Endothelial cell of umbilical vein (primary cell): Measurements from ENCODE around the gene CCDC85C. TPM values are rescaled to one million over a fixed set of nuclear protein-coding genes. Genes with fewer than 3 reads are reported as not detected.

Experiments
- BruUV-seq: library from RNA; stranded (reverse); fragments of 400-500 nt; replicated peaks from 2 replicates; lab custom pipeline; 2021; lab: Mats Ljungman, UMichigan
- CTCF ChIA-PET: fragments of 300-600, 350-600 bp; sonication (Branson Sonifier 250); formaldehyde crosslinking; loops from one replicate; lab custom pipeline; 2021; ENCODE audit warnings: antibody characterized with exemption, inconsistent platforms; lab: Charles Lee
- POLR2A ChIA-PET: fragments of 300-600, 350-600 bp; sonication (Branson Sonifier 250); formaldehyde crosslinking; loops from one replicate; lab custom pipeline; 2021; ENCODE audit warnings: antibody characterized with exemption, inconsistent platforms; lab: Charles Lee
- DNase-seq: peaks from one replicate; pipeline ENCODE4 v3.0.0-alpha.2; 2011; ENCODE audit warnings: low read depth, low spot score
- FAIRE-seq: peaks from 2 replicates; lab custom pipeline; 2011; peaks lifted over from hg19 to GRCh38; lab: Jason Lieb, UNC
- H2AFZ ChIP-seq: 2 replicates; pipeline ENCODE4 v1.6.0; 2012; ENCODE audit warnings: low read depth, low read length, control low read depth, inconsistent platforms
- H3K27ac ChIP-seq: 2 replicates; pipeline ENCODE4 v1.5.1; 2011; ENCODE audit warnings: low read depth, mild to moderate bottlenecking, control low read depth, low read length, moderate library complexity; ENCODE audit not compliant: insufficient read depth
- H3K27me3 ChIP-seq, 2 experiments: 2 replicates each; pipeline versions ENCODE4 v1.6.0 to v1.6.1; 2011; ENCODE audit warnings: low read length in 2 of 2, mixed read lengths in 1 of 2; ENCODE audit not compliant: control insufficient read depth in 2 of 2, insufficient read depth in 2 of 2
- H3K36me3 ChIP-seq, 2 experiments: 2 replicates in 1 of 2; 3 replicates in 1 of 2; pipeline ENCODE4 v1.5.1; 2011; ENCODE audit warnings: low read length in 2 of 2, mild to moderate bottlenecking in 1 of 2, moderate library complexity in 1 of 2; ENCODE audit not compliant: control insufficient read depth in 2 of 2, insufficient read depth in 2 of 2; ENCODE audit errors: extremely low read depth in 1 of 2
- H3K4me1 ChIP-seq: 3 replicates; pipeline ENCODE4 v1.5.1; 2011; ENCODE audit warnings: mild to moderate bottlenecking, low read length; ENCODE audit not compliant: control insufficient read depth, insufficient read depth; ENCODE audit errors: extremely low read depth
- H3K4me2 ChIP-seq: 2 replicates; pipeline ENCODE4 v1.6.1; 2011; ENCODE audit warnings: low read length, control low read depth, mixed read lengths; ENCODE audit not compliant: insufficient read depth
- H3K4me3 ChIP-seq, 3 experiments: fragments of 200-600 bp in 1 of 3; sonication (generic), shearing (Covaris generic) in 1 of 3; replicated peaks in 1 of 3; 2 replicates each; pipeline ENCODE4 v1.5.1; 2011 to 2016; ENCODE audit warnings: control low read depth in 3 of 3, low read length in 3 of 3, mild to moderate bottlenecking in 2 of 3, inconsistent platforms in 1 of 3, low read depth in 1 of 3, moderate library complexity in 1 of 3; ENCODE audit not compliant: insufficient read depth in 1 of 3
- H3K79me2 ChIP-seq: 2 replicates; pipeline ENCODE4 v1.6.0; 2012; ENCODE audit warnings: low read length, inconsistent platforms; ENCODE audit not compliant: control insufficient read depth, insufficient read depth
- H3K9ac ChIP-seq: replicated peaks from 2 replicates; pipeline ENCODE3; 2011; ENCODE audit warnings: low read length, control low read depth; ENCODE audit not compliant: insufficient read depth; ENCODE audit errors: extremely low read depth
- H3K9me1 ChIP-seq: replicated peaks from 3 replicates; pipeline ENCODE4 v1.6.0; 2011; ENCODE audit warnings: mild to moderate bottlenecking, low read length; ENCODE audit not compliant: control insufficient read depth, insufficient read depth; ENCODE audit errors: extremely low read depth
- H3K9me3 ChIP-seq: replicated peaks from 2 replicates; pipeline ENCODE4 v1.5.1; 2012; ENCODE audit warnings: low read length, inconsistent platforms; ENCODE audit not compliant: control insufficient read depth, insufficient read depth
- H4K20me1 ChIP-seq: replicated peaks from 2 replicates; pipeline ENCODE3; 2011; ENCODE audit warnings: mild to moderate bottlenecking, low read length; ENCODE audit not compliant: control insufficient read depth, insufficient read depth; ENCODE audit errors: extremely low read depth
- EZH2 ChIP-seq: IDR thresholded peaks from 2 replicates; pipeline ENCODE4 v1.6.1; 2012; ENCODE audit warnings: borderline replicate concordance, low read depth, mild to moderate bottlenecking, moderate library complexity, low read length, inconsistent platforms; ENCODE audit not compliant: severe bottlenecking
- FOS ChIP-seq: IDR thresholded peaks from 2 replicates; pipeline ENCODE4 v1.6.1; 2011; ENCODE audit warnings: mild to moderate bottlenecking, low read length, moderate library complexity, borderline replicate concordance; ENCODE audit not compliant: insufficient read depth
- GATA2 ChIP-seq: IDR thresholded peaks from 2 replicates; pipeline ENCODE4 v1.7.0; 2011; ENCODE audit warnings: low read depth, mild to moderate bottlenecking, moderate library complexity, mixed read lengths, low read length; ENCODE audit not compliant: insufficient read length, insufficient read depth
- JUN ChIP-seq: IDR thresholded peaks from 2 replicates; pipeline ENCODE4 v1.6.1; 2011; ENCODE audit warnings: borderline replicate concordance, low read depth; ENCODE audit not compliant: insufficient read length, insufficient read depth
- MYC ChIP-seq: IDR thresholded peaks from one replicate; pipeline ENCODE4 v1.6.1; 2011; ENCODE audit warnings: mild to moderate bottlenecking, low read depth, low read length
- POLR2A ChIP-seq: IDR thresholded peaks from 2 replicates; pipeline ENCODE4 v1.6.1; 2012; ENCODE audit warnings: low read depth, mild to moderate bottlenecking, control low read depth, low read length
- POLR2AphosphoS5 ChIP-seq: IDR thresholded peaks from 2 replicates; pipeline ENCODE4 v1.6.1; 2012; ENCODE audit warnings: low read depth, mild to moderate bottlenecking, control low read depth, low read length, moderate library complexity; ENCODE audit not compliant: insufficient read depth
- dilution Hi-C: fragments of 300-500 bp; cut with MboI; formaldehyde crosslinking; loops from one replicate; pipeline ENCODE4 v1.15.0; 2019; ENCODE audit warnings: low sequenced_read_pairs; ENCODE audit not compliant: extremely low pct_ligation_motif_present
- intact Hi-C: fragments of 100-400 bp; cut with micrococcal nuclease; formaldehyde crosslinking; loops from one replicate; pipeline ENCODE4 v1.10.0; 2022
- polyA plus RNA-seq, 4 experiments: library from polyadenylated mRNA; depleted of rRNA in 3 of 4; stranded (reverse) in 3 of 4; unstranded in 1 of 4; fragments of >200 nt; gene quantifications; 2 replicates each; pipeline versions ENCODE4 v1.2.1 to v1.2.3, GENCODE V29; 2011 to 2012; ENCODE audit warnings: missing spikeins in 1 of 4
- total RNA-seq: library from RNA; stranded (reverse); gene quantifications from 2 replicates; pipeline ENCODE4 v1.2.3, GENCODE V29; 2021
- TF ChIP-seq, protein P1 (sequence below), 2 donors: IDR thresholded peaks; 1 replicate in 1 of 2; 2 replicates in 1 of 2; pipeline ENCODE4 v1.5.1; 2011; ENCODE audit warnings: low read length in 2 of 2, mild to moderate bottlenecking in 2 of 2, moderate library complexity in 2 of 2, control low read depth in 1 of 2, inconsistent platforms in 1 of 2, low read depth in 1 of 2; ENCODE audit not compliant: insufficient read depth in 1 of 2; ENCODE audit errors: extremely low read depth in 1 of 2
- TF ChIP-seq, protein P2 (sequence below): IDR thresholded peaks from 2 replicates; pipeline ENCODE4 v1.6.1; 2011; ENCODE audit not compliant: insufficient read depth, insufficient read length

Gene CCDC85C
- total and polyA plus RNA-seq, 2 donors (not counting 3 experiments of a cell fraction or from before 2014, with no cell fraction given): 7.5 to 17.8 TPM

- FAIRE-seq (no peak), DNase-seq (no peak)
- H3K4me2 ChIP-seq: no peak overlapping the region
- BruUV-seq: no TSS peak
- H3K4me3 ChIP-seq: no peak overlapping the region
- H3K4me1 ChIP-seq: no peaks in the 10 kb centered on the region
- no peaks in the 10 kb centered on the region for H3K9me1 ChIP-seq
- H4K20me1 ChIP-seq: no peaks in the 10 kb centered on the region
- dilution Hi-C loops (no loop called here), intact Hi-C loops (no loop called here)
- no peaks in the 10 kb centered on the region for H3K36me3 ChIP-seq
- H3K27me3 ChIP-seq: no peaks in the 10 kb centered on the region
- no peaks in the 10 kb centered on the region for H3K79me2 ChIP-seq
- CTCF ChIA-PET: no interaction called here
- no peaks in the 10 kb centered on the region for H3K9me3 ChIP-seq
- no peak overlapping the region for H3K9ac ChIP-seq
- no peak overlapping the region for H3K27ac ChIP-seq
- POLR2A ChIA-PET: no interaction called here
- no peak overlapping the region for H2AFZ ChIP-seq
- TF ChIP-seq, protein P1, sequence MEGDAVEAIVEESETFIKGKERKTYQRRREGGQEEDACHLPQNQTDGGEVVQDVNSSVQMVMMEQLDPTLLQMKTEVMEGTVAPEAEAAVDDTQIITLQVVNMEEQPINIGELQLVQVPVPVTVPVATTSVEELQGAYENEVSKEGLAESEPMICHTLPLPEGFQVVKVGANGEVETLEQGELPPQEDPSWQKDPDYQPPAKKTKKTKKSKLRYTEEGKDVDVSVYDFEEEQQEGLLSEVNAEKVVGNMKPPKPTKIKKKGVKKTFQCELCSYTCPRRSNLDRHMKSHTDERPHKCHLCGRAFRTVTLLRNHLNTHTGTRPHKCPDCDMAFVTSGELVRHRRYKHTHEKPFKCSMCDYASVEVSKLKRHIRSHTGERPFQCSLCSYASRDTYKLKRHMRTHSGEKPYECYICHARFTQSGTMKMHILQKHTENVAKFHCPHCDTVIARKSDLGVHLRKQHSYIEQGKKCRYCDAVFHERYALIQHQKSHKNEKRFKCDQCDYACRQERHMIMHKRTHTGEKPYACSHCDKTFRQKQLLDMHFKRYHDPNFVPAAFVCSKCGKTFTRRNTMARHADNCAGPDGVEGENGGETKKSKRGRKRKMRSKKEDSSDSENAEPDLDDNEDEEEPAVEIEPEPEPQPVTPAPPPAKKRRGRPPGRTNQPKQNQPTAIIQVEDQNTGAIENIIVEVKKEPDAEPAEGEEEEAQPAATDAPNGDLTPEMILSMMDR (IDR thresholded peaks at IDR 0.05; ENCODE audit: extremely low read depth in 1 of 2, insufficient read depth in 1 of 2, low read depth in 1 of 2, low read length in 2 of 2): no peak
- no peak for TF ChIP-seq POLR2AphosphoS5
- TF ChIP-seq FOS: no peak
- TF ChIP-seq, protein P2, sequence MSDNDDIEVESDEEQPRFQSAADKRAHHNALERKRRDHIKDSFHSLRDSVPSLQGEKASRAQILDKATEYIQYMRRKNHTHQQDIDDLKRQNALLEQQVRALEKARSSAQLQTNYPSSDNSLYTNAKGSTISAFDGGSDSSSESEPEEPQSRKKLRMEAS: no peak
- TF ChIP-seq EZH2: no peak
- TF ChIP-seq GATA2: no peak
- no peak for TF ChIP-seq MYC
- TF ChIP-seq POLR2A: no peak
- TF ChIP-seq JUN: no peak
Measured at GRCh38 chr14:99556134-99556791, 47.7 kb downstream of the CCDC85C start.
